Astrocyte (in vitro differentiated cells and primary cell): Measurements from ENCODE around the gene EDA. TPM values are rescaled to one million over a fixed set of nuclear protein-coding genes. Genes with fewer than 3 reads are reported as not detected.

ENCODE experiments used
- DNase-seq: peaks from one replicate; pipeline ENCODE4 v3.0.0-alpha.2; 2010; ENCODE audit warnings: low read depth
- FAIRE-seq: peaks from 2 replicates; lab custom pipeline; 2011; peaks lifted over from hg19 to GRCh38; lab: Jason Lieb, UNC
- H2AFZ ChIP-seq: 2 replicates; pipeline ENCODE4 v1.6.0; 2012; ENCODE audit warnings: low read depth, low read length, inconsistent platforms
- H3K27ac ChIP-seq: 2 replicates; pipeline ENCODE4 v1.5.1; 2011; ENCODE audit warnings: low read depth, low read length, inconsistent platforms
- H3K27me3 ChIP-seq: 2 replicates; pipeline ENCODE4 v1.6.0; 2011; ENCODE audit warnings: low read length, inconsistent platforms; ENCODE audit not compliant: insufficient read depth
- H3K36me3 ChIP-seq: 2 replicates; pipeline ENCODE4 v1.5.1; 2011; ENCODE audit warnings: low read length, inconsistent platforms; ENCODE audit not compliant: insufficient read depth
- H3K4me1 ChIP-seq: 2 replicates; pipeline ENCODE4 v1.5.1; 2011; ENCODE audit warnings: low read length, inconsistent platforms; ENCODE audit not compliant: insufficient read depth
- H3K4me2 ChIP-seq: 2 replicates; pipeline ENCODE4 v1.6.0; 2012; ENCODE audit warnings: low read length, inconsistent platforms
- H3K4me3 ChIP-seq: 2 replicates; pipeline ENCODE4 v1.5.1; 2011; ENCODE audit warnings: low read depth, mild to moderate bottlenecking, low read length, inconsistent platforms; ENCODE audit not compliant: insufficient read depth
- H3K79me2 ChIP-seq: 2 replicates; pipeline ENCODE4 v1.6.0; 2012; ENCODE audit warnings: mild to moderate bottlenecking, low read length, inconsistent platforms; ENCODE audit not compliant: insufficient read depth
- H3K9ac ChIP-seq: 2 replicates; pipeline ENCODE4 v1.6.0; 2012; ENCODE audit warnings: mild to moderate bottlenecking, low read length, inconsistent platforms
- H3K9me3 ChIP-seq: 2 replicates; pipeline ENCODE4 v1.5.1; 2012; ENCODE audit warnings: low read depth, mild to moderate bottlenecking, low read length, inconsistent platforms; ENCODE audit not compliant: insufficient read depth
- H4K20me1 ChIP-seq: 2 replicates; pipeline ENCODE4 v1.6.0; 2012; ENCODE audit warnings: low read length, inconsistent platforms; ENCODE audit not compliant: insufficient read depth
- H3K27ac Mint-ChIP-seq: one replicate; pipeline ENCODE4 v1.8.0; 2021; ENCODE audit warnings: mild to moderate bottlenecking, mixed read lengths; ENCODE audit not compliant: unreplicated experiment
- H3K27me3 Mint-ChIP-seq: one replicate; pipeline ENCODE4 v1.8.0; 2021; ENCODE audit warnings: low read depth, mixed read lengths; ENCODE audit not compliant: unreplicated experiment
- H3K36me3 Mint-ChIP-seq: one replicate; pipeline ENCODE4 v1.8.0; 2021; ENCODE audit warnings: low read depth, mixed read lengths; ENCODE audit not compliant: unreplicated experiment
- H3K4me1 Mint-ChIP-seq: one replicate; pipeline ENCODE4 v1.8.0; 2021; ENCODE audit warnings: low read depth, mixed read lengths; ENCODE audit not compliant: unreplicated experiment
- H3K4me3 Mint-ChIP-seq: one replicate; pipeline ENCODE4 v1.8.0; 2021; ENCODE audit warnings: mild to moderate bottlenecking, moderate library complexity, mixed read lengths; ENCODE audit not compliant: unreplicated experiment
- H3K9me3 Mint-ChIP-seq: one replicate; pipeline ENCODE4 v1.8.0; 2021; ENCODE audit warnings: mild to moderate bottlenecking, mixed read lengths; ENCODE audit not compliant: unreplicated experiment
- EZH2 ChIP-seq: IDR thresholded peaks from 2 replicates; pipeline ENCODE4 v1.6.1; 2012; ENCODE audit warnings: mild to moderate bottlenecking, low read length, inconsistent platforms; ENCODE audit not compliant: insufficient read depth
- total RNA-seq: library from RNA; stranded (reverse); gene quantifications from 2 replicates; pipeline ENCODE4 v1.2.1, GENCODE V29; 2021
- TF ChIP-seq, protein P1 (sequence below): IDR thresholded peaks from 2 replicates; pipeline ENCODE4 v1.5.1; 2011; ENCODE audit warnings: low read depth, mild to moderate bottlenecking, inconsistent platforms, low read length, moderate library complexity; ENCODE audit not compliant: insufficient read depth

Gene EDA
- total RNA-seq, 1 donor from 2014 or later, result 1.8 TPM

DNA sequence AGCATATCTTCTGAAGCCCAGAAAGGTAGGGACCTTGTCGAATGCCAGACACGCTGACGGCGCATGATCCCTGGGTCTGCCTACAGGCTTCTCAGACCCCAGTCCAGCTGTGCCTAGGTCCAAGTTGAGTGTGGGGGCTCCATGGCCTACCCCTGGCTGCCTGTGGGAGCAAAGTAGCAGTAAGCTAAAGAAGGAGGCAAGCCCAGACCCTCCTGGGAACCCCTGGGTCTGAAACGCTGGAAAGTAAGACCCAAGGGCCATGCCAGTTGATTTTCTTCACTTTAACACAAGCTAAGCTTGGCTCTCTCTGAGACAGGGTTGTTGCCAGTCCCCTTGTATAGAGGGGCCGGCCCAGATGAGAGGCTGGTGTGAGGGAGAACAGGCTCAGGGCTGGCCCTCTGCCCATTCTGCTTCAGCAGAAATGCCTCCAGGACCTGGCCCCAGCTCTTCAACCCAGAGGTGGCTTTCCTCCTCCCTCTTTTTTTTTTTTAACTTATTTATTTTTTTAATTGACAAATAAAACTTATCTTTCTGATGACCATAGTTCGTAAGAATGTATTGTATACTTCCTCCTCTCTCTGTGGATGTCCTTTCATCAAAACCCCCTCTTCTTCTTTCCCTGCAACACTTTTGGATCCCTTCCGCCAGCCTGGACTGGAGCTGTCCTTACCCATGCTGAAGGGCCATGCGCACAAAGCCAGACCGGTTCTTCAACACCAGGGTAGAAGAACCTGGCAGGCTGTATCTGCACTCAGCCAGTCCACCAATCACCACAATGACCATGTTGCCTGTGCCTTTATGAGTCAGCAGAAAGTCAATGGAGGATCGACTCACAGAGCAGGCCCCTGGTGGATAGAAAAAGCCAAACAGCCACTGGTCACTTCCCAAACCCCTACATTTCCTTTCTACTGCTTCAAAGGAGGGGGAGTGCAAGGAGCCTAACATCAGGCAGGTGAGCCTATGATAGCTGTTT lies 426.8 kb downstream of the EDA start:
- Histone ChIP-seq H2AFZ (no peak overlapping the region), H3K4me1 (peaks cover 4% of the 10 kb centered on the region), H3K9ac (no peak overlapping the region), H3K36me3 (no peaks in the 10 kb centered on the region), H3K4me2 (no peak overlapping the region), H4K20me1 (no peaks in the 10 kb centered on the region), H3K4me3 (no peak overlapping the region), H3K27ac (no peak overlapping the region), H3K27me3 (no peaks in the 10 kb centered on the region), H3K79me2 (no peaks in the 10 kb centered on the region), H3K9me3 (no peaks in the 10 kb centered on the region)
- Mint-ChIP-seq H3K36me3 (no peaks in the 10 kb centered on the region), H3K4me1 (peaks cover 2% of the 10 kb centered on the region), H3K9me3 (no peaks in the 10 kb centered on the region), H3K27ac (no peak overlapping the region), H3K4me3 (no peak overlapping the region), H3K27me3 (no peaks in the 10 kb centered on the region)
- no peak for TF ChIP-seq EZH2
- TF ChIP-seq, protein P1, sequence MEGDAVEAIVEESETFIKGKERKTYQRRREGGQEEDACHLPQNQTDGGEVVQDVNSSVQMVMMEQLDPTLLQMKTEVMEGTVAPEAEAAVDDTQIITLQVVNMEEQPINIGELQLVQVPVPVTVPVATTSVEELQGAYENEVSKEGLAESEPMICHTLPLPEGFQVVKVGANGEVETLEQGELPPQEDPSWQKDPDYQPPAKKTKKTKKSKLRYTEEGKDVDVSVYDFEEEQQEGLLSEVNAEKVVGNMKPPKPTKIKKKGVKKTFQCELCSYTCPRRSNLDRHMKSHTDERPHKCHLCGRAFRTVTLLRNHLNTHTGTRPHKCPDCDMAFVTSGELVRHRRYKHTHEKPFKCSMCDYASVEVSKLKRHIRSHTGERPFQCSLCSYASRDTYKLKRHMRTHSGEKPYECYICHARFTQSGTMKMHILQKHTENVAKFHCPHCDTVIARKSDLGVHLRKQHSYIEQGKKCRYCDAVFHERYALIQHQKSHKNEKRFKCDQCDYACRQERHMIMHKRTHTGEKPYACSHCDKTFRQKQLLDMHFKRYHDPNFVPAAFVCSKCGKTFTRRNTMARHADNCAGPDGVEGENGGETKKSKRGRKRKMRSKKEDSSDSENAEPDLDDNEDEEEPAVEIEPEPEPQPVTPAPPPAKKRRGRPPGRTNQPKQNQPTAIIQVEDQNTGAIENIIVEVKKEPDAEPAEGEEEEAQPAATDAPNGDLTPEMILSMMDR, result no peak
- FAIRE-seq, result peak; percentile 62
- no peak for DNase-seq

DNA sequence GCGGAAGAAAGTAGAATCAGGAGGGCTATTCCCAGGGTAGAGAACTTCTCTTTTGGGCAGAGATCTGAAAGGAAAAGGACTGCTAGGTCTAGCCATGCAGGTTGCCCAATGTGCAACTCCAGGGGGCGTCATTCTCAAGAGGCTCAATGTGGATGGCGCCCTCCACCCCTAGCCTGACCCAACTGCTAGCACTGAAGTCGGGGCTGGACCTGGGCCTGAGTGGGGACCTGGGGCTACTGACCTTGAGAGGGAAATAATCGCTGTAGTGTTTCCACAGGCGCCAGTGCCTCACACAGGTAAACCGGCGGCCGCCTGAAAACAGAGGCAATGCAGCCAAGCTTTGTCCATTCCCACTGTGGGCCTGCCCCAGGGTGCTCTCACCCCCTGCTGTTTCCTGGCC lies 427.8 kb downstream of the EDA start:
- H3K27me3 ChIP-seq, result no peaks in the 10 kb centered on the region
- DNase-seq (no peak), FAIRE-seq (no peak)
- no peak overlapping the region for H3K9ac ChIP-seq
- peaks cover 2% of the 10 kb centered on the region for H3K4me1 Mint-ChIP-seq
- H3K4me3 Mint-ChIP-seq, result no peak overlapping the region
- H3K4me1 ChIP-seq, result peaks cover 4% of the 10 kb centered on the region
- H4K20me1 ChIP-seq, result no peaks in the 10 kb centered on the region
- H3K36me3 Mint-ChIP-seq, result no peaks in the 10 kb centered on the region
- no peaks in the 10 kb centered on the region for H3K36me3 ChIP-seq
- H3K4me2 ChIP-seq, result no peak overlapping the region
- TF ChIP-seq EZH2, result no peak
- TF ChIP-seq, protein P1, result no peak
- H3K27ac ChIP-seq, result no peak overlapping the region
- H2AFZ ChIP-seq, result no peak overlapping the region
- no peaks in the 10 kb centered on the region for H3K9me3 Mint-ChIP-seq
- H3K4me3 ChIP-seq, result no peak overlapping the region
- H3K27ac Mint-ChIP-seq, result no peak overlapping the region
- no peaks in the 10 kb centered on the region for H3K79me2 ChIP-seq
- no peaks in the 10 kb centered on the region for H3K9me3 ChIP-seq
- H3K27me3 Mint-ChIP-seq, result no peaks in the 10 kb centered on the region
